ENCODE measurements around the gene DBF4.
A peak's percentile ranks its signal among the peaks of the same experiment; 100 is the strongest.
"Not testable (repeated sequence)": the region's sequence is repeated elsewhere in the genome, so short reads cannot be mapped to it uniquely, and the experiment has no call there.

The DBF4 gene

DNA sequence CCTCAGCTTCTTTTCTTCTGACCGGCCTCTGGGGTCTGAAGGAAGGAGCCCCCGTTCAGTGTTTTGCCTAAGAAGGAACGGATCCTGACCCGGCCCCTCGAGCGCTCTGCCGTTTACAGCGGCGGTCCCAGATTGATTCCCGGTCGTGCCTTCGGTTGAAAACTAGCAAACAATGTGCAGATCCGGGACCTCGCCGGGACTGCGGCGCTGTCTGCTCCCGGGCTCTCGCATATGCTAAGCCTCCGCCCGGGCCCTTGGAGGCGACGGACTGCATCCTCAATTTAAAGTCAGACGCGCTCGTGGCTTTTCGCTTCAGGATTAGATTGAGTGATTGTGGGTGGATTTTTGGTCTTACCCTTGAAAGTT, 559 bp downstream of the DBF4 start:
- Histone ChIP-seq H3K9me3 (replicated peaks in 1 of 11) (peaks cover 4 to 19% (median 16%) of the 10 kb centered on the region in 11 experiments; a peak in 20 of 22 replicates), H3K27ac (peak overlapping the region; percentile 80 to 97 (median 95)), H3K4me1 (peaks cover 32 to 52% (median 38%) of the 10 kb centered on the region in 10 experiments), H3K27me3 (no peaks in the 10 kb centered on the region), H3K36me3 (peaks cover 0 to 55% (median 45%) of the 10 kb centered on the region in 11 experiments; a peak in 20 of 22 replicates), H3K4me3 (peak overlapping the region; percentile 77 to 99 (median 96)), H4K20me1 (peaks cover 0 to 39% (median 22%) of the 10 kb centered on the region in 11 experiments; a peak in 18 of 22 replicates), H3K4me2 (peak overlapping the region; percentile 74 to 92 (median 85)), H3K9ac (peak overlapping the region; percentile 88 to 98 (median 95))
- TF ChIP-seq Cebpa-rat (IDR thresholded peaks at IDR 0.05), result no peak

DNA sequence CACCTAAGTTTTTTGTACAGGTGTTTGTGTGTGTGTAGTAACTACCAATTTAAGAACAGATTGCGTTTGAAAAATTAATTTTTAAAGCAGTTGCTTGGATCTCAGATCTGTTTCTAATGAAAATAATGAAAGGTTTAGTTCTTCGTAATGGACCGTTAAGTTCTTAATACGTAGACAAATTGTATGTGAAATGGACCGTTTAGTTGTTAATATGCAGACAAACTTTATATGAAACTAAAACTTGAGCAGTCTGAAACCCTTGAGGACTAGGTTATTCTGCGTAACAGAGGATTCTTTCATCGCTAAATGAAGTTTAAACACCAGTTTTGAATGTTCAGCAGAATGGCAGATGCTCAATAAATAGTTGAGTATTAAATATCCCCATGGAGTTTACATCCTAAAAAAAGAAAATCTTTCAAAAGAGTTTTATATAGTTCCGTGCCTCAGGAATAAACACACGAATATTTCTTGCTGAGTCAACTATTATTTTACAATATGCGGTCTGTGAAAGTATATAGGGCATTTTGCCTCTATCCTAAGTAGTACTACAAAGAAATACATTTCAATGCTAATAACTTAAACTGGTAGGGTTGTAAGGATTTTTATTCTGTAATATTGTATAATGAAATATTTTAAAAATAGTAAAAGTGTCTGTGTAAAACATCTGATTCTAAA, 1.2 kb downstream of the DBF4 start:
- peaks cover 32 to 47% (median 38%) of the 10 kb centered on the region in 10 experiments for H3K4me1 ChIP-seq
- H3K27me3 ChIP-seq, result no peaks in the 10 kb centered on the region
- TF ChIP-seq Cebpa-rat (IDR thresholded peaks at IDR 0.05), result no peak
- H3K9ac ChIP-seq, result peak overlapping the region; percentile 88 to 98 (median 95)
- H3K27ac ChIP-seq, result peak overlapping the region; percentile 80 to 97 (median 95)
- peaks cover 0 to 12% (median 9%) of the 10 kb centered on the region in 11 experiments; a peak in 19 of 22 replicates for H3K9me3 ChIP-seq (replicated peaks in 1 of 11)
- peaks cover 0 to 45% (median 28%) of the 10 kb centered on the region in 11 experiments; a peak in 18 of 22 replicates for H4K20me1 ChIP-seq
- peak overlapping the region; percentile 74 to 92 (median 85) for H3K4me2 ChIP-seq
- H3K36me3 ChIP-seq, result peaks cover 0 to 55% (median 45%) of the 10 kb centered on the region in 11 experiments; a peak in 20 of 22 replicates
- H3K4me3 ChIP-seq, result peak overlapping the region; percentile 77 to 99 (median 96)

DNA sequence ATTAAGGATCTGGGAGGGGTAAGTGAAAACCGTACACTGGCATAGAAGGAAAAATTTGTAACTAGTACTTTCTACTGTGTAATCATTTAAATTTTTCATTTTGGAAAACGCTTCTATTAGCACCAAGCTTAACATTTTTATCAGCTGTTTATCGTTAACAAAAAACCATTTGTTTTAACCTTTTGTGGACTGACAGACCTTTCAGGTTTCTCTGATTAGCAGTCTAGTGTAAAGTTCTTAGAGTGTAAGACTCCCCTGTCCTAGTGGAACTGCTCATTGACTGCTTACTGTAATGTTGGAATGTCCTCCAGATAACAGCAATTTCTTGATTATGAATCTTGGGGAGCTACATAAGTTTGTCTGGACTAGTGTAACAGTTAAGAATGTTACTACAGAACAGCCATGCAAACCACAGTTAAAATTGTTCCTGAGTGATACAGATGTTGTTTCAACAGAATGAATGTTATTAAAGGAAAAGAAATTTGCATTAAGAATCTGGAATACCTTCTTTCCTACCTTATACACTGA, 2.0 kb downstream of the DBF4 start:
- Histone ChIP-seq H3K27ac (peak overlapping the region in 10 of 11 experiments; percentile 90 to 97 (median 96); a peak in 8 of 22 replicates), H3K4me3 (peak overlapping the region; percentile 77 to 99 (median 96); a peak in 19 of 20 replicates), H3K36me3 (peaks cover 0 to 55% (median 46%) of the 10 kb centered on the region in 11 experiments; a peak in 20 of 22 replicates), H3K4me1 (peaks cover 31 to 40% (median 36%) of the 10 kb centered on the region in 10 experiments), H3K4me2 (peak overlapping the region; percentile 74 to 92 (median 85)), H3K9me3 (replicated peaks in 1 of 11) (peaks cover 0 to 5% (median 3%) of the 10 kb centered on the region in 11 experiments; a peak in 6 of 22 replicates), H3K9ac (peak overlapping the region; percentile 88 to 98 (median 95)), H4K20me1 (peaks cover 0 to 53% (median 33%) of the 10 kb centered on the region in 11 experiments; a peak in 18 of 22 replicates), H3K27me3 (no peaks in the 10 kb centered on the region)
- TF ChIP-seq Cebpa-rat (IDR thresholded peaks at IDR 0.05), result no peak

- Histone ChIP-seq H3K9ac (no peak overlapping the region), H3K9me3 (replicated peaks in 1 of 11) (no peaks in the 10 kb centered on the region), H3K4me2 (no peak overlapping the region), H3K27ac (no peak overlapping the region), H3K36me3 (peaks cover 17 to 92% (median 74%) of the 10 kb centered on the region in 11 experiments; a peak in 21 of 22 replicates), H3K27me3 (no peaks in the 10 kb centered on the region), H4K20me1 (peaks cover 0 to 89% (median 50%) of the 10 kb centered on the region in 11 experiments; a peak in 18 of 22 replicates), H3K4me1 (peaks cover 13 to 20% (median 17%) of the 10 kb centered on the region in 10 experiments), H3K4me3 (no peak overlapping the region)
- TF ChIP-seq Cebpa-rat (IDR thresholded peaks at IDR 0.05), result no peak
These were observed 6.1 kb downstream of the DBF4 start for GRCh38 chr7:87882151-87882937.

GRCh38 chr7:87885018-87885417, 8.7 kb downstream of the DBF4 start:
- Histone ChIP-seq H3K9ac (no peak overlapping the region), H3K9me3 (replicated peaks in 1 of 11) (no peaks in the 10 kb centered on the region), H3K4me1 (no peaks in the 10 kb centered on the region), H3K27me3 (no peaks in the 10 kb centered on the region), H3K27ac (no peak overlapping the region), H3K4me2 (no peak overlapping the region), H3K36me3 (peaks cover 42 to 100% (median 86%) of the 10 kb centered on the region in 11 experiments), H4K20me1 (peaks cover 0 to 81% (median 43%) of the 10 kb centered on the region in 11 experiments; a peak in 17 of 22 replicates), H3K4me3 (no peak overlapping the region)
- TF ChIP-seq Cebpa-rat (IDR thresholded peaks at IDR 0.05), result no peak

DNA sequence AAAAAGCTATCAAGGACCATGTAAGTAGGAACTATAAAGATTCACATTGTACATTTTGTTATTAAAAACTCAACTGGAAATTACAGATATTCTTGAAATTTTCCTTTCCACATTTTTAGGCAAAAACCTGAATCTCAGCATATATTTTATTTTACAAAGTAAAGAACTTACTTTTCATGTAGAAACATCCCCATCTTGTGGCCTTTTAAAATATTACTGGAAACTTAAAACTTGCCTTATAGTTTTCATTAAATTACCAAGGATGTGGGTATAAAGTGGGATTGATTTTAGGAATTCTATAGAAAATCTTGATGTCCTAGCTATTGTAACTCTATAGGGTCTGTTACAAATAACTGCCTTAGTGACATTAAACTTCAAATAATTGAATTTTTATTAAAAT, 10.6 kb downstream of the DBF4 start:
- H3K4me2 ChIP-seq, result no peak overlapping the region
- H3K9ac ChIP-seq, result no peak overlapping the region
- no peak overlapping the region for H3K27ac ChIP-seq
- peaks cover 52 to 100% (median 85%) of the 10 kb centered on the region in 11 experiments for H3K36me3 ChIP-seq
- H4K20me1 ChIP-seq, result peaks cover 0 to 68% (median 38%) of the 10 kb centered on the region in 11 experiments; a peak in 17 of 22 replicates
- H3K27me3 ChIP-seq, result no peaks in the 10 kb centered on the region
- TF ChIP-seq Cebpa-rat (IDR thresholded peaks at IDR 0.05), result no peak
- H3K9me3 ChIP-seq (replicated peaks in 1 of 11), result no peaks in the 10 kb centered on the region
- H3K4me1 ChIP-seq, result no peaks in the 10 kb centered on the region
- H3K4me3 ChIP-seq, result no peak overlapping the region

DNA sequence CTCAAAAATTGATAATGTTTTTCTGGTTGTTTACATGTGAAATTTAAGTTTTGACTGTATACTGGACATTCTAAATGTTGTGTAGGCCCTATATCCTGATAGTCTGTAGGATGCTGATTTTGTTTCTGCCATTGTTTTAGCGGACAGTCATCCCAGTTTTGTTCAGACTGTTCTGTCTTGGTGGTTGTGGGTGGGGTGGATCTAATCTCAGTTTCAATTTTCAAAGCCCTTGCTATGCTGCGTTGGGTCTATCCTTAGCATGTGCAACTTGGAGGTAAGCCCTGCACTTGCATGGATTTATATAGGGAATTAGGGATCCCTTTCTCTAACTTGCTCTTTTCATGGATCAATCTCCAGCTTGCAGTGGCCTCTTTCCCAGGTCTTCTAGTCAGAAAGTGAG, 19.1 kb downstream of the DBF4 start:
- H3K9me3 ChIP-seq (replicated peaks in 1 of 11), result no peaks in the 10 kb centered on the region
- H3K27ac ChIP-seq, result no peak overlapping the region
- peaks cover 0 to 9% (median 0%) of the 10 kb centered on the region in 10 experiments; a peak in 3 of 20 replicates for H3K4me1 ChIP-seq
- TF ChIP-seq Cebpa-rat (IDR thresholded peaks at IDR 0.05), result no peak
- no peak overlapping the region for H3K9ac ChIP-seq
- H3K4me2 ChIP-seq, result no peak overlapping the region
- no peak overlapping the region for H3K4me3 ChIP-seq
- peaks cover 75 to 100% (median 92%) of the 10 kb centered on the region in 11 experiments for H3K36me3 ChIP-seq
- peaks cover 0 to 31% (median 12%) of the 10 kb centered on the region in 11 experiments; a peak in 10 of 22 replicates for H4K20me1 ChIP-seq
- H3K27me3 ChIP-seq, result no peaks in the 10 kb centered on the region

DNA sequence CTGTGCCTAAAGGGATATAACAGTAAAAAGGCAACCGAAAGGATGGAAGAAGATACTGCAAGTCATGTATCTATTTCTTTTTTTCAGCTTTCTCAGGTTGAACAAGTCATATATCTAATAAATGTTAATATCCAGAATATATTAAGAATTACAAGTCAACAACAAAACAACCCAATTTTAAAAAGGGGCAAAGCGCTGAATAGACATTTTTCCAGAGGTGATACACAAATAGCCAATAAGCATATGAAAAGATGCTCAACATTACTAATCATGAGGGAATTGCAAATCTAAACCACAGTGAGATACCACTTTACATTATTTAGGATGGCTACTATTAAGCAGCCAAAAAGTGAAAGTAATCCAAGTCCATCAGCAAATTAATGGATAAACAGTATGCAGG, 23.0 kb downstream of the DBF4 start:
- no peak for TF ChIP-seq Cebpa-rat (IDR thresholded peaks at IDR 0.05)
- H3K36me3 ChIP-seq, result peaks cover 76 to 100% (median 95%) of the 10 kb centered on the region in 11 experiments
- H3K4me2 ChIP-seq, result no peak overlapping the region
- no peaks in the 10 kb centered on the region for H3K9me3 ChIP-seq (replicated peaks in 1 of 11)
- H4K20me1 ChIP-seq, result peaks cover 0 to 18% (median 3%) of the 10 kb centered on the region in 11 experiments; a peak in 5 of 22 replicates
- peaks cover 0 to 9% (median 0%) of the 10 kb centered on the region in 10 experiments; a peak in 3 of 20 replicates for H3K4me1 ChIP-seq
- no peak overlapping the region for H3K4me3 ChIP-seq
- H3K9ac ChIP-seq, result no peak overlapping the region
- no peaks in the 10 kb centered on the region for H3K27me3 ChIP-seq
- no peak overlapping the region for H3K27ac ChIP-seq

DNA sequence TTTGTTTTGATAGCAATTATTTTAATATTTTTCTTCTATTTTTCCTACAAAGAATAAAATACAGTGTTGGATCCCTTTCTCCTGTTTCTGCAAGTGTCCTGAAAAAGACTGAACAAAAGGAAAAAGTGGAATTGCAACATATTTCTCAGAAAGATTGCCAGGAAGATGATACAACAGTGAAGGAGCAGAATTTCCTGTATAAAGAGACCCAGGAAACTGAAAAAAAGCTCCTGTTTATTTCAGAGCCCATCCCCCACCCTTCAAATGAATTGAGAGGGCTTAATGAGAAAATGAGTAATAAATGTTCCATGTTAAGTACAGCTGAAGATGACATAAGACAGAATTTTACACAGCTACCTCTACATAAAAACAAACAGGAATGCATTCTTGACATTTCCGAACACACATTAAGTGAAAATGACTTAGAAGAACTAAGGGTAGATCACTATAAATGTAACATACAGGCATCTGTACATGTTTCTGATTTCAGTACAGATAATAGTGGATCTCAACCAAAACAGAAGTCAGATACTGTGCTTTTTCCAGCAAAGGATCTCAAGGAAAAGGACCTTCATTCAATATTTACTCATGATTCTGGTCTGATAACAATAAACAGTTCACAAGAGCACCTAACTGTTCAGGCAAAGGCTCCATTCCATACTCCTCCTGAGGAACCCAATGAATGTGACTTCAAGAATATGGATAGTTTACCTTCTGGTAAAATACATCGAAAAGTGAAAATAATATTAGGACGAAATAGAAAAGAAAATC, 31.0 kb downstream of the DBF4 start:
- not testable (repeated sequence) for H3K9ac ChIP-seq; H3K9me3 ChIP-seq (replicated peaks in 1 of 11); H3K4me3 ChIP-seq; H3K27me3 ChIP-seq; H4K20me1 ChIP-seq
- Histone ChIP-seq H3K36me3 (peaks cover 22 to 77% (median 63%) of the 10 kb centered on the region in 11 experiments), H3K27ac (peak overlapping the region in 1 of 11 experiments; percentile 25; a peak in 3 of 22 replicates), H3K4me2 (peak overlapping the region in 6 of 11 experiments; percentile 21 to 46 (median 37); a peak in 9 of 22 replicates), H3K4me1 (peaks cover 0 to 23% (median 15%) of the 10 kb centered on the region in 10 experiments; a peak in 13 of 20 replicates)

DNA sequence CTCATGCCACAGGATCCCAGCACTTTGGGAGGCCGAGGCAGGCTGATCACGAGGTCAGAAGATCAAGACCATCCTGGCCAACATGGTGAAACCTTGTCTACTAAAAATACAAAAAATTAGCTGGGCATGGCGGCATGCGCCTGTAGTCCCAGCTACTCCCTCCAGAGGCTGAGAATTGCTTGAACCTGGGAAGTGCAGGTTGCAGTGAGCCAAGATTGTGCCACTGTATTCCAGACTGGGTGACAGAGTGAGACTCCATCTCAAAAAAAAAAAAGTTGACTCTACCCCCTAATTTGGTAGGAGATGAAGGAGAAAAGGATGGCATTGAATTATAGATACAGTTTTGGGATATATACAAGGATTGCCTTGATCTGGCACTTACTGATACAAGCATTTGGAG, 32.5 kb downstream of the DBF4 start:
- H3K27ac ChIP-seq; H3K4me3 ChIP-seq; H4K20me1 ChIP-seq; H3K27me3 ChIP-seq; H3K9ac ChIP-seq; H3K9me3 ChIP-seq (replicated peaks in 1 of 11); H3K4me2 ChIP-seq: not testable (repeated sequence)
- H3K36me3 ChIP-seq, result peaks cover 14 to 62% (median 48%) of the 10 kb centered on the region in 11 experiments
- H3K4me1 ChIP-seq, result peaks cover 0 to 23% (median 15%) of the 10 kb centered on the region in 10 experiments; a peak in 13 of 20 replicates

All from BLaER1 treated with 17β-estradiol and CSF1 and Interleukin-3, amounts not matched to agents 10 nM and 100 nM (cell line).